Choroid plexus epithelial cell (primary cell): ENCODE measurements around the gene UNC45A.

Source experiments
- DNase-seq: peaks from one replicate; pipeline ENCODE4 v3.0.0-alpha.2; 2010; ENCODE audit warnings: low read depth
- H3K4me3 ChIP-seq: 2 replicates; pipeline ENCODE4 v1.5.1; 2011; ENCODE audit warnings: low read depth, mild to moderate bottlenecking, control low read depth, low read length, moderate library complexity
- CTCF ChIP-seq: conservative IDR thresholded peaks from 2 replicates; pipeline ENCODE4 v1.5.1; 2011; ENCODE audit warnings: low read depth, mild to moderate bottlenecking, control low read depth, inconsistent platforms, low read length, moderate library complexity

UNC45A gene

GRCh38 chr15:90972133-90972532 lies 37.0 kb downstream of the UNC45A start:
- DNase-seq, result no peak
- H3K4me3 ChIP-seq, result no peak overlapping the region

GRCh38 chr15:90974216-90974615 lies 39.1 kb downstream of the UNC45A start:
- no peak for TF ChIP-seq CTCF
- H3K4me3 ChIP-seq, result no peak overlapping the region
- DNase-seq, result no peak

More at GRCh38 chr15:90972133-90972532, 37.0 kb downstream of the UNC45A start:
- TF ChIP-seq CTCF, result no peak

GRCh38 chr15:90979582-90979981 lies 44.5 kb downstream of the UNC45A start:
- TF ChIP-seq CTCF, result no peak

GRCh38 chr15:90981681-90982080 lies 46.6 kb downstream of the UNC45A start:
- H3K4me3 ChIP-seq, result no peak overlapping the region
- no peak for DNase-seq
- TF ChIP-seq CTCF, result no peak

More at GRCh38 chr15:90979582-90979981, 44.5 kb downstream of the UNC45A start:
- DNase-seq, result no peak
- H3K4me3 ChIP-seq, result no peak overlapping the region

- TF ChIP-seq CTCF, result no peak
- DNase-seq, result peak; percentile 65
- H3K4me3 ChIP-seq, result no peak overlapping the region
Observed at GRCh38 chr15:90982135-90982534, 47.0 kb downstream of the UNC45A start.

- no peak overlapping the region for H3K4me3 ChIP-seq
- no peak for TF ChIP-seq CTCF
- DNase-seq, result no peak
Observed at GRCh38 chr15:90986790-90987507, 51.9 kb downstream of the UNC45A start.

- no peak for DNase-seq
- no peak for TF ChIP-seq CTCF
- no peak overlapping the region for H3K4me3 ChIP-seq
Observed at GRCh38 chr15:90987561-90988141, 52.6 kb downstream of the UNC45A start.
